Measurements from ENCODE around the gene SLC35F1. TPM values are rescaled to one million over a fixed set of nuclear protein-coding genes. Genes with fewer than 3 reads are reported as not detected.
"Not testable (repeated sequence)": the region's sequence is repeated elsewhere in the genome, so short reads cannot be mapped to it uniquely, and the experiment has no call there.

SLC35F1 gene
- total RNA-seq, 1 donor from 2014 or later: not detected

DNA sequence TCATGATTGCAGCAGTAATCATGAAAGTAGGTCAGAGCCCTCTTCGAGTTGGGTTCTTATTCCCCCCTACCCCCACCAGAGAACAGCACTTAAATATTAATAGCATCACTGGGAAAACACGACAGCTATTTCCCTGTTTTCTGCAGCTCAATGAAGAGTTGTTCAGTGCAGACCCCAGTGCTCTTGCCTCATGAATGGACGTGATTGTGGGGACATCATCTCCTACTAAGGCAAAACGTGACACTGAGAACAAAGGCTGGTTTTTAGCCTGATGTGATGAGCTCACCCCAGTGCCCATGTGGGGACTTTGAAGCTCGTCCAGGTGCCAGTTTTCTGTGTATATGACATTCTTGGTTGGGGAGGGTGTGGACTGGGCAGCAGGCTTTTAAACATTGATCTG, 105.9 kb downstream of the SLC35F1 start:
- Mint-ChIP-seq H3K9me3 (ENCODE audit: unreplicated experiment) (no peaks in the 10 kb centered on the region), H3K4me3 (ENCODE audit: unreplicated experiment) (no peak overlapping the region), H3K27me3 (ENCODE audit: unreplicated experiment) (no peaks in the 10 kb centered on the region), H3K27ac (ENCODE audit: unreplicated experiment) (no peak overlapping the region), H3K4me1 (ENCODE audit: unreplicated experiment) (no peaks in the 10 kb centered on the region), H3K36me3 (ENCODE audit: unreplicated experiment) (no peaks in the 10 kb centered on the region)
- DNase-seq (ENCODE audit: extremely low spot score, unreplicated experiment): no peak
- TF ChIP-seq, protein P1, sequence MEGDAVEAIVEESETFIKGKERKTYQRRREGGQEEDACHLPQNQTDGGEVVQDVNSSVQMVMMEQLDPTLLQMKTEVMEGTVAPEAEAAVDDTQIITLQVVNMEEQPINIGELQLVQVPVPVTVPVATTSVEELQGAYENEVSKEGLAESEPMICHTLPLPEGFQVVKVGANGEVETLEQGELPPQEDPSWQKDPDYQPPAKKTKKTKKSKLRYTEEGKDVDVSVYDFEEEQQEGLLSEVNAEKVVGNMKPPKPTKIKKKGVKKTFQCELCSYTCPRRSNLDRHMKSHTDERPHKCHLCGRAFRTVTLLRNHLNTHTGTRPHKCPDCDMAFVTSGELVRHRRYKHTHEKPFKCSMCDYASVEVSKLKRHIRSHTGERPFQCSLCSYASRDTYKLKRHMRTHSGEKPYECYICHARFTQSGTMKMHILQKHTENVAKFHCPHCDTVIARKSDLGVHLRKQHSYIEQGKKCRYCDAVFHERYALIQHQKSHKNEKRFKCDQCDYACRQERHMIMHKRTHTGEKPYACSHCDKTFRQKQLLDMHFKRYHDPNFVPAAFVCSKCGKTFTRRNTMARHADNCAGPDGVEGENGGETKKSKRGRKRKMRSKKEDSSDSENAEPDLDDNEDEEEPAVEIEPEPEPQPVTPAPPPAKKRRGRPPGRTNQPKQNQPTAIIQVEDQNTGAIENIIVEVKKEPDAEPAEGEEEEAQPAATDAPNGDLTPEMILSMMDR (IDR thresholded peaks at IDR 0.05): no peak

DNA sequence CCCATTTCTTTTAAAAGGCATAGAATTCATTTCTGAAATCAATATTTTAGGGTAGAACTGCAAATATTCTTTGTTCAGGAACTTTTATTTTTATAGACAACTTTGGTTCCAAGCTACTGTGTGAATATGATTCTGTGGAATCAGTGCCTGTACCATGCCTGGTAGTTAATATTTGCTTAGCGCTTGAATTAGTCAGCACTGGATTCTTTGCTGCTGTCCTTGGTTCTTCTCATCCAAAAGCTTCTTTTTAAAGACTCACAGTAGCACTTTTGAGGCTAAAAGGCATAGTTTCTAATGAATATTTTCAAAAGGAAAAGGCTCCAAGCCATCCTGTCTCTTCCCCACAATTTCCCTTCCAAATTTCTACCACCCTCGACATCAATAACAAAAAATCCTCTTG, 109.5 kb downstream of the SLC35F1 start:
- no peak overlapping the region for H3K4me3 Mint-ChIP-seq (ENCODE audit: unreplicated experiment)
- TF ChIP-seq, protein P1 (IDR thresholded peaks at IDR 0.05): no peak
- no peak overlapping the region for H3K27ac Mint-ChIP-seq (ENCODE audit: unreplicated experiment)
- no peaks in the 10 kb centered on the region for H3K9me3 Mint-ChIP-seq (ENCODE audit: unreplicated experiment)
- H3K4me1 Mint-ChIP-seq (ENCODE audit: unreplicated experiment): no peaks in the 10 kb centered on the region
- no peaks in the 10 kb centered on the region for H3K36me3 Mint-ChIP-seq (ENCODE audit: unreplicated experiment)
- H3K27me3 Mint-ChIP-seq (ENCODE audit: unreplicated experiment): no peaks in the 10 kb centered on the region
- no peak for DNase-seq (ENCODE audit: extremely low spot score, unreplicated experiment)

DNA sequence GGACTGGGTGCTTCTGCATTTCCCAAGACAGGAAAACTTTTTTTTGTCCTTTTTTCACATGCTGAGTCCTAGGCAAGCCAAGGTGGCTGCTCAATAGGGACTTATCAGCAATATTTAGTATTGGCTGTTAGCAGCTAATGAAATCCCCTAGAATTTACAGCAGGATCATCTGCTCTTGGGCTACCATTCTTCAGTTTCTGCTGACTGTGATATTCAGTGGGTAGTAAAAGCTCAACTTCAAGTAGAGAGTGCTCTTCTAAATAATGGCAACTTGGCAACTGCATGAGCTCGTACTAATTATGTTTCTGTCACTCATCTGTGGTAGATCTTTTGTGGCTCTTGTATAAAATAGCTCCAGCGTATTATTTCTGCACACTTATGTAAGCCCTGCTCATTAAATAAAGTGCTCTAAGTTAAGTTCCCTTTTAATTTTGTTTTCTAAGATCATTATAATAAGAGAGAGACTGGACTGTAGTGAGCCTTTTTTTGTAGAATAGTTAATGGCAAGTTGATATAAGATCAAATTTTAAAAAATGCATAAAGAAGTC, 110.3 kb downstream of the SLC35F1 start:
- TF ChIP-seq, protein P1 (IDR thresholded peaks at IDR 0.05): no peak
- no peak overlapping the region for H3K27ac Mint-ChIP-seq (ENCODE audit: unreplicated experiment)
- no peaks in the 10 kb centered on the region for H3K4me1 Mint-ChIP-seq (ENCODE audit: unreplicated experiment)
- peaks cover 6% of the 10 kb centered on the region for H3K9me3 Mint-ChIP-seq (ENCODE audit: unreplicated experiment)
- H3K27me3 Mint-ChIP-seq (ENCODE audit: unreplicated experiment): no peaks in the 10 kb centered on the region
- H3K4me3 Mint-ChIP-seq (ENCODE audit: unreplicated experiment): no peak overlapping the region
- DNase-seq (ENCODE audit: extremely low spot score, unreplicated experiment): no peak
- H3K36me3 Mint-ChIP-seq (ENCODE audit: unreplicated experiment): no peaks in the 10 kb centered on the region

DNA sequence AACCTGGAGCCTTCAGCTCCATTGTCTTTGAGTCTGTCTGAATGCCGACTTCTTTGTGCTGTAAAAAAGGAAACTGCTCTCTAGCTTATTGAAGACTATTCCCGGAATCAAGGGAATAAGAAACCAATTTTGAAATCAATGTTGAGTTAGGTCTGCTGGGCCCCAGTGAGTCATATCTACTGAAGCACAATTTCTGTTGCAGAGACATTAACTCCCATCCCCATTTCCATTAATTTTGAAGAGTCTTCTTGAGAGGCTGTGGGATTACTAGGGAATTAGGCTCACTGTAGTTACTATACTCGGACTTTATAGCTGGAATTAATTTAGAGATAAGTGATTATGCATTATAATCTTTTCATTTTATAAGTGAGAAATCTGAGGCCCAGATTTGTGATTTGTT, 116.7 kb downstream of the SLC35F1 start:
- Mint-ChIP-seq H3K4me3 (ENCODE audit: unreplicated experiment) (no peak overlapping the region), H3K4me1 (ENCODE audit: unreplicated experiment) (no peaks in the 10 kb centered on the region), H3K9me3 (ENCODE audit: unreplicated experiment) (peaks cover 6% of the 10 kb centered on the region), H3K36me3 (ENCODE audit: unreplicated experiment) (no peaks in the 10 kb centered on the region), H3K27ac (ENCODE audit: unreplicated experiment) (no peak overlapping the region), H3K27me3 (ENCODE audit: unreplicated experiment) (peaks cover 3% of the 10 kb centered on the region)
- TF ChIP-seq, protein P1 (IDR thresholded peaks at IDR 0.05): no peak
- no peak for DNase-seq (ENCODE audit: extremely low spot score, unreplicated experiment)

DNA sequence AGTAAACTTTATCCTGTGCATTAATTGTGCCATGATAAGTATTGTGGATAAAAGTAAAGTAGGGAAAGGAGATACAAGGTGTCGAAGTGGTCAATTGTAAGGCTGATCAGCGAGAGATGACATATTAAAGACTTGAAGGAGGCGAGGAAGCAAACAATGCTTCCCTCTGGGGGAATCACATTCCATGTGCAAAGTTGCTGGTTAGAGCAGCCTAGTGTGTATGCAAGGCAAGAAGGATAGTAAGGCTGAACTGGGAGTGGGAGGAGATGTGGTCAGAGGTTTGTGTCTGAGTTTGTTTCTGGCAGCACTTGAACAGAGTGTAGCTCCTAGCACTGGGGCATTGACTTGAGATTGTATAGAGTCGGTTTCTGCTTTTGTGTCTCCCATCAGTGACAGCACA, 122.9 kb downstream of the SLC35F1 start:
- Mint-ChIP-seq H3K4me3 (ENCODE audit: unreplicated experiment) (no peak overlapping the region), H3K9me3 (ENCODE audit: unreplicated experiment) (peaks cover 10% of the 10 kb centered on the region), H3K27me3 (ENCODE audit: unreplicated experiment) (peaks cover 3% of the 10 kb centered on the region), H3K27ac (ENCODE audit: unreplicated experiment) (no peak overlapping the region), H3K36me3 (ENCODE audit: unreplicated experiment) (no peaks in the 10 kb centered on the region), H3K4me1 (ENCODE audit: unreplicated experiment) (no peaks in the 10 kb centered on the region)
- TF ChIP-seq, protein P1 (IDR thresholded peaks at IDR 0.05): no peak
- DNase-seq (ENCODE audit: extremely low spot score, unreplicated experiment): no peak

DNA sequence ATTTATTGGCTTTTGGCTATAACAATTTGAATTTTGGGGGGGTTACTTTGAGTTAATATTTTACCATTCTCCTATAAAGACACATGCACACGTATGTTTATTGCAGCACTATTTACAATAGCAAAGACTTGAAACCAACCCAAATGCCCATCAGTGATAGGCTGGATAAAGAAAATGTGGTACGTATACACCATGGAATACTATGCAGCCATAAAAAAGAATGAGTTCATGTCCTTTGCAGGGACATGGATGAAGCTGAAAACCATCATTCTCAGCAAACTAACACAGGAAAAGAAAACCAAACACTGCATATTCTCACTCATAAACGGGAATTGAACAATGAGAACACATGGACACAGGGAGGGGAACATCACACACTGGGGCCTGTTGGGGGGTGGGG, 130.4 kb downstream of the SLC35F1 start:
- not testable (repeated sequence) for H3K4me1 Mint-ChIP-seq (ENCODE audit: unreplicated experiment); H3K27ac Mint-ChIP-seq (ENCODE audit: unreplicated experiment); H3K4me3 Mint-ChIP-seq (ENCODE audit: unreplicated experiment); DNase-seq (ENCODE audit: extremely low spot score, unreplicated experiment); H3K36me3 Mint-ChIP-seq (ENCODE audit: unreplicated experiment); H3K27me3 Mint-ChIP-seq (ENCODE audit: unreplicated experiment)
- H3K9me3 Mint-ChIP-seq (ENCODE audit: unreplicated experiment): peaks cover 20% of the 10 kb centered on the region
